ENCODE results near the gene GCLM.

The GCLM gene

GRCh38 chr1:93882269-93882668 lies 27.0 kb downstream of the GCLM start:
- TF ChIP-seq CTCF (IDR thresholded peaks at IDR 0.05; ENCODE audit: insufficient read depth, low read length) (no peak), GABPA (IDR thresholded peaks at IDR 0.05; ENCODE audit: low read depth) (no peak), POLR2AphosphoS5 (IDR thresholded peaks at IDR 0.05; ENCODE audit: low read depth) (no peak)
- no peak for DNase-seq (ENCODE audit: low read depth in 1 of 2, low spot score in 1 of 2)
- Histone ChIP-seq H3K27ac (replicated peaks) (no peak overlapping the region), H3K27me3 (ENCODE audit: insufficient read depth, poor library complexity, severe bottlenecking) (no peaks in the 10 kb centered on the region), H3K4me3 (replicated peaks; ENCODE audit: insufficient read depth, low read length) (no peak overlapping the region)

GRCh38 chr1:93880731-93881130 lies 28.5 kb downstream of the GCLM start:
- Histone ChIP-seq H3K27ac (replicated peaks) (no peak overlapping the region), H3K27me3 (ENCODE audit: insufficient read depth, poor library complexity, severe bottlenecking) (no peaks in the 10 kb centered on the region), H3K4me3 (replicated peaks; ENCODE audit: insufficient read depth, low read length) (no peak overlapping the region)
- DNase-seq (ENCODE audit: low read depth in 1 of 2, low spot score in 1 of 2) = no peak
- TF ChIP-seq REST (IDR thresholded peaks at IDR 0.05; ENCODE audit: insufficient replicate concordance, low read depth) = no peak
- TF ChIP-seq POLR2AphosphoS5 (IDR thresholded peaks at IDR 0.05; ENCODE audit: low read depth) = no peak
- TF ChIP-seq SPI1 (IDR thresholded peaks at IDR 0.05; ENCODE audit: borderline replicate concordance, low read depth) = no peak
- no peak for TF ChIP-seq CTCF (IDR thresholded peaks at IDR 0.05; ENCODE audit: insufficient read depth, low read length)

- TF ChIP-seq POLR2AphosphoS5 (IDR thresholded peaks at IDR 0.05; ENCODE audit: low read depth) (peak; percentile 97), GABPA (IDR thresholded peaks at IDR 0.05; ENCODE audit: low read depth) (peak; percentile 84), SPI1 (IDR thresholded peaks at IDR 0.05; ENCODE audit: borderline replicate concordance, low read depth) (peak; percentile 64; the same call in 1 of the 2 replicates), CTCF (IDR thresholded peaks at IDR 0.05; ENCODE audit: insufficient read depth, low read length) (no peak), REST (IDR thresholded peaks at IDR 0.05; ENCODE audit: insufficient replicate concordance, low read depth) (peak; percentile 71)
- peak within 1 kb of the TSS; percentile 92 for H3K27ac ChIP-seq (replicated peaks)
Observed at GRCh38 chr1:93878889-93879586, 30.2 kb downstream of the GCLM start, which contains the start of gene DNTTIP2. TSS of gene DNTTIP2 (minus strand) at chr1:93879206. CDS start at chr1:93879148, 58 bp downstream.

GRCh38 chr1:93878501-93878888 lies 30.7 kb downstream of the GCLM start:
- TF ChIP-seq GABPA (IDR thresholded peaks at IDR 0.05; ENCODE audit: low read depth) (no peak), REST (IDR thresholded peaks at IDR 0.05; ENCODE audit: insufficient replicate concordance, low read depth) (peak; percentile 82)
- no peaks in the 10 kb centered on the region for H3K27me3 ChIP-seq (ENCODE audit: insufficient read depth, poor library complexity, severe bottlenecking)
- H3K27ac ChIP-seq (replicated peaks) = peak overlapping the region; percentile 92
- DNase-seq (ENCODE audit: low read depth in 1 of 2, low spot score in 1 of 2) = peak; percentile 48 to 58
- peak overlapping the region; percentile 82 for H3K4me3 ChIP-seq (replicated peaks; ENCODE audit: insufficient read depth, low read length)

More at GRCh38 chr1:93878889-93879586, 30.2 kb downstream of the GCLM start, which contains the start of gene DNTTIP2:
- Histone ChIP-seq H3K27me3 (ENCODE audit: insufficient read depth, poor library complexity, severe bottlenecking) (no peaks in the 10 kb centered on the region), H3K4me3 (replicated peaks; ENCODE audit: insufficient read depth, low read length) (peak within 1 kb of the TSS; percentile 82)
- DNase-seq (ENCODE audit: low read depth in 1 of 2, low spot score in 1 of 2) = peak; percentile 63 to 92

Measured in HL-60 (cell line).